Renal cortical epithelial cell (primary cell): ENCODE results near the gene NPIPA2. TPM values are rescaled to one million over a fixed set of nuclear protein-coding genes. Genes with fewer than 3 reads are reported as not detected.

ENCODE experiments used
- total RNA-seq: library from RNA; depleted of rRNA; stranded (reverse); fragments of >200 nt; gene quantifications from 2 replicates; pipeline ENCODE4 v1.2.3, GENCODE V29; 2014

Gene NPIPA2
- total RNA-seq, 1 donor from 2014 or later, result 0.25 TPM

Other genes with a start within 250 kb of the NPIPA2 start
- gene PARN, start 112.3 kb upstream of the NPIPA2 start, total RNA-seq, result 19.1 and 34.7 TPM in 2 replicates
- gene BFAR, start 109.6 kb upstream of the NPIPA2 start, total RNA-seq, result 73.6 and 125 TPM in 2 replicates
- gene PLA2G10, start 48.2 kb upstream of the NPIPA2 start, total RNA-seq, result not detected in 2 replicates
- gene NPIPA3, start 39.1 kb upstream of the NPIPA2 start, total RNA-seq, result 0.25 TPM in 1 of 2 replicates, not detected in the other
- 79.4 and 147 TPM in 2 replicates for gene NOMO1, start 91.2 kb downstream of the NPIPA2 start, total RNA-seq
- gene NPIPA1, start 194.9 kb downstream of the NPIPA2 start, total RNA-seq, result 10.1 and 59.9 TPM in 2 replicates
- 76.1 and 90.2 TPM in 2 replicates for gene PDXDC1, start 232.5 kb downstream of the NPIPA2 start, total RNA-seq